Fibroblast of upper back skin (primary cell): ENCODE results near the gene TUBA1C.
"Not testable (repeated sequence)": the region's sequence is repeated elsewhere in the genome, so short reads cannot be mapped to it uniquely, and the experiment has no call there.

Experiments
- DNase-seq: peaks from one replicate; pipeline ENCODE4 v3.0.0-alpha.2; 2013

TUBA1C gene

DNA sequence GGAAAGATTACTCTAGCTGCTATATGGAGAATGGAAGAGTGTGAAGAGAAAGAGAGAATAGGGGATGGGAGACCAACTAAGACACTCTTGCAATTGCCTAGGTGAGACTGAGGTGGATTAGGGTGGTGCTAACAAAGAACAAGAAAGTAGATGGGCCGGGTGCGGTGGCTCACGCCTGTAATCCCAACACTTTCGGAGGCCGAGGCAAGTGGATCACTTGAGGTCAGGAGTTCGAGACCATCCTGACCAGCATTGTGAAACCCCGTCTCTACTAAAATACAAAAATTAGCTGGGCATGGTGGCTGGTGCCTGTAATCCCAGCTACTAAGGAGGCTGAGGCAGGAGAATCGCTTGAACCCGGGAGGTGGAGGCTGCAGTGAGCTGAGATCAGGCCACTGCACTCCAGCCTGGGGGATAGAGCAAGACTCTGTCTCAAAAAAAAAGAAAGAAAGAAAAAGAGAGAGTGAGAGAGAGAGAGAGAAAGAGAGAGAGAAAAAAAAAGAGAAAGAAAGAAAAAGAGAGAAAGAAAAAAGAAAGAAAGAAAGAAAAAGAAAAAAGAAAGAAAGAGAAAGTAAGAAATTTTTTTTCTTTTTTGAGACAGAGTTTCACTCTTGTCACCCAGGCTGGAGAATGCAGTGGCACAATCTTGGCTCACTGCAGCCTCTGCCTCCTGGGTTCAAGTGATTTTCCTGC lies 55.7 kb downstream of the TUBA1C start:
- DNase-seq: not testable (repeated sequence)

DNA sequence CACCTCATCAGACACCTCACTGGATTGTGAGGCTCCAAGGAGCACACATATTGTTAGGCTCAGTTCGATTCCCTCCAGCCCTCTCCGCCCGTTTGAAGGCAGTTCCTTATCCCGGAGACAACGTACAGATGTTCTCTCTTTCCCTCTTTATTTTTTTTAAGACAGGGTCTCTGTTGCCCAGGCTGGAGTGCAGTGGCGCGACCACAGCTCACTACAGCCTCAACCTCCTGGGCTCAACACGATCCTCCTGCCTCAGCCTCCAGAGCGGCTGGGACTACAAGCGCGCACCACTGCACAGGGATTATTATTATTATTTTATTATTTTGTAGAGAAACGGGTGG lies 57.5 kb downstream of the TUBA1C start:
- no peak for DNase-seq

DNA sequence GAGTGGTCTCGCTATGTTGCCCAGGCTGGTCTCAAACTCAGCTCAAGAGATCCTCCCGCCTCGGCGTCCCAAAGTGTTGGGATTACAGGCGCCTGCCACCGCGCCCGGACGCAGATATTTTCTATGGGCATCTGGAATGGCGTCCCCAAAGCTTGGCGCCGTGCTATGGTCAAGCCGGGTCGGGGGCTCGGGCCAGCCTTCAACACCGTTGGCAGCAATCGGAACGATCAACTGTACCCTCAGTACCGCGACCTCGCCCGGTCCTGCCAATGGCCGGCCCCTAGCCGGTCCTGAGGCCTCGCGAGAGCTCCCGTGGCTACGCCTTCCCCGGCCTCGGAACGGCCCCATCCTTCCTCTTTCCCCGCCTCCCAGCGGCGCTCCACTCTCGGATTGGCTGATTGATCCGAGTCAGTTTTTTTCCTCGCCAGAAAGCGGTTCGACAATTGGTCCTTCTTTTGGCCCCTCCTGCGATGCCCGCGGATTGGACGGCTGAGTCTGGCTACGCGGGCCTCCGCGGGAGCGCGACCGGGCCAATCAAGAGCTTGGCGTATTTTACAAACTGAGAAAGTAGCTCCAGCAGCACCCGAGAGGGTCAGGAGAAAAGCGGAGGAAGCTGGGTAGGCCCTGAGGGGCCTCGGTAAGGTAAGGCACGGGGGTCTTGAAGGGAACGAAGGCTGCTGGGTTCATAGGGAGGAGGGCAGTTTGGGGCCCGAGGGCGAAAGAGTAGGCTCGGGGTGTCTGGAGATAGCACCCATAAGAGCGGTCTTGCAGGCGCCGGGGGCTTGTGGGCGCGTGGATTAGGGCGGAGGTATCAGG lies 58.0 kb downstream of the TUBA1C start, which contains the start of gene TROAP:
TSS of gene TROAP (plus strand) at position 548 of the 816 bp plus-strand sequence. CDS start 354 bp downstream, outside the sequence.
- peak; percentile 99 for DNase-seq

DNA sequence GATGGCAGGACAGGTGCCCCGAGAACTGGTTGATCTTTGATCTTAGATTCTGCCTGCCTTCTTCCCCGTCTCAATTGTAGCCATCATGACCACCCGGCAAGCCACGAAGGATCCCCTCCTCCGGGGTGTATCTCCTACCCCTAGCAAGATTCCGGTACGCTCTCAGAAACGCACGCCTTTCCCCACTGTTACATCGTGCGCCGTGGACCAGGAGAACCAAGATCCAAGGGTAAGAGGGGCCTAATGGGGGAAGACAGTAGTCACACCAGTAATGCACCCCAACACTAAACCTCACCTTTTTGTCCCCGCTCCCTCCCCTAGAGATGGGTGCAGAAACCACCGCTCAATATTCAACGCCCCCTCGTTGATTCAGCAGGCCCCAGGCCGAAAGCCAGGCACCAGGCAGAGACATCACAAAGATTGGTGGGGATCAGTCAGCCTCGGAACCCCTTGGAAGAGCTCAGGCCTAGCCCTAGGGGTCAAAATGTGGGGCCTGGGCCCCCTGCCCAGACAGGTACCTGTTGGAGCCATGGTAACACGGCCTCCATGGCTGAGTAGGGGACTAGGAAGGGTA lies 58.7 kb downstream of the TUBA1C start:
- DNase-seq: no peak
